ENCODE results near the gene PGAM2.
"Not testable (repeated sequence)": the region's sequence is repeated elsewhere in the genome, so short reads cannot be mapped to it uniquely, and the experiment has no call there.

PGAM2 gene

GRCh38 chr7:44018857-44019807 lies 46.2 kb downstream of the PGAM2 start:
- FAIRE-seq = not testable (repeated sequence)

GRCh38 chr7:44015090-44015489 lies 50.3 kb downstream of the PGAM2 start:
- FAIRE-seq = not testable (repeated sequence)
